ENCODE measurements around the gene EDC4. TPM values are rescaled to one million over a fixed set of nuclear protein-coding genes. Genes with fewer than 3 reads are reported as not detected.
"Not testable (repeated sequence)": the region's sequence is repeated elsewhere in the genome, so short reads cannot be mapped to it uniquely, and the experiment has no call there.

The EDC4 gene
- total RNA-seq, 1 donor from 2014 or later = 125 TPM

DNA sequence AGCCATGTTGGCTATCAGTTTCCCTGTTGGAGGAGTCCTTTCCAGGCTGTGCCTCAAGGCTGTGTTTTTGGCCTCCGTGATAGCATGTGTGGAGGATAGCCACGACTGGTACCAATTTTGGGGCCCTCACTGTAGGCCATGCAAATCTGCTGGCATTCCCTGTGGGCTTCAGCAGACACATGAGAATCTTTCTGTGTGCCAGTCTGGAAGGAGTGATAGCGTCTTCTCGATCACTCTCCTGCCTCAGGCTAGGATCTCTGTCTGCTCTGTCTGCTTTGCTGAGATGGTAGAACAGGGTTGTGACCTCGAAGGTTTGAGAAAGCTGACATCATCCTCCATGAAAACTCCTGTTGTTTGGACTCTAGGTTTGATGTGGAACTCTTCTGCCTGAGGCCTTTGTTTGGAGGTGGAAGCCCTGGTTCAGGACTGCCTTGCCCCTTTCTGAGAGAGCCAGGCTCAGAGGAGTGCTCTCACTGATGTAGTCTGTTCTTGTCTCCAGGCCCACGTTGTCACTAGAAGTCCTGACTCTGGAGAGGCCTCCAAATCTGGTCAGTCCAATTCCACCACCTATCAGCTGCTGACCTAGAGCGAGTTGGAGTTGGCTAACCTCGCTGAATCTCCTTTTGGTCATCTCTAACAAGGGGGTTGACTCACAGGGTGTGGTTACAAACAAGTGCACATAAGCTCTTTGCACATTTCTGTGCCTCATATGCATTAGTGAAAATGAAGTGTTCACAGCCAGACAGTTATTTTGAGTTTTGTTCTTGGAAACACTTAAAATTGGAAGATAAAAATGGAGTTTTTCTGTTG, 12.1 kb upstream of the EDC4 start:
- no peak for TF ChIP-seq CTCF (IDR thresholded peaks at IDR 0.05)
- intact Hi-C loops (cut with DNase I) = no loop called here
- Histone ChIP-seq H3K27ac (peak overlapping the region; percentile 90 to 95), H3K27me3 (no peaks in the 10 kb centered on the region), H3K36me3 (peaks cover 9 to 15% of the 10 kb centered on the region in 2 donors), H3K9me3 (no peaks in the 10 kb centered on the region), H3K4me3 (no peak overlapping the region), H3K4me1 (peaks cover 31 to 54% of the 10 kb centered on the region in 2 donors)
- DNase-seq (ENCODE audit: low spot score in 2 of 2) = no peak

DNA sequence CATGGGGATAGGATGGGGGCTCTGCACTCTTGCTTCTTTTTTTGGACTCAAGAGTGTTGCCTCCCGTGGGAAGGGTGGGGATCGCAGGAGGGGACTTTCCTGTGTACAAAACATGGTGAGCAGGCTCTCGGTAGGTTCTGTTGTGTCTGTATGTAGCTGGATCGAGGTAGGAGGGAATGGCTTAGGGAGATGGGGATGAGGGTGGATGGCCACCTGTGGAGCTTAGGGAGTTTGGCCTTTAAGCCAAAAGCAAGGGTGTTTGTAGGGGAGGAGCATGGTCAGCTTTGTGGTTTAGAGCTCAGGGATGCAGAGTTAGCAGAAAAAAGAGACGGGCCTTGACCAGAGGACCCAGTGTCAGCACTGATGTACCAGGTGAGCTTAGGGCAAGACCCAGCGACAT, 11.0 kb upstream of the EDC4 start:
- Histone ChIP-seq H3K27ac (peak overlapping the region; percentile 90 to 95), H3K4me3 (no peak overlapping the region), H3K4me1 (peaks cover 31 to 51% of the 10 kb centered on the region in 2 donors), H3K36me3 (peaks cover 20 to 25% of the 10 kb centered on the region in 2 donors), H3K27me3 (no peaks in the 10 kb centered on the region), H3K9me3 (no peaks in the 10 kb centered on the region)
- TF ChIP-seq CTCF (IDR thresholded peaks at IDR 0.05) = no peak
- intact Hi-C loops (cut with DNase I) = loop anchor here (2.0 kb wide), 1 partner anchor 15 kb away; the partner anchor contains the start of genes CENPT and NUTF2
- no peak for DNase-seq (ENCODE audit: low spot score in 2 of 2)

DNA sequence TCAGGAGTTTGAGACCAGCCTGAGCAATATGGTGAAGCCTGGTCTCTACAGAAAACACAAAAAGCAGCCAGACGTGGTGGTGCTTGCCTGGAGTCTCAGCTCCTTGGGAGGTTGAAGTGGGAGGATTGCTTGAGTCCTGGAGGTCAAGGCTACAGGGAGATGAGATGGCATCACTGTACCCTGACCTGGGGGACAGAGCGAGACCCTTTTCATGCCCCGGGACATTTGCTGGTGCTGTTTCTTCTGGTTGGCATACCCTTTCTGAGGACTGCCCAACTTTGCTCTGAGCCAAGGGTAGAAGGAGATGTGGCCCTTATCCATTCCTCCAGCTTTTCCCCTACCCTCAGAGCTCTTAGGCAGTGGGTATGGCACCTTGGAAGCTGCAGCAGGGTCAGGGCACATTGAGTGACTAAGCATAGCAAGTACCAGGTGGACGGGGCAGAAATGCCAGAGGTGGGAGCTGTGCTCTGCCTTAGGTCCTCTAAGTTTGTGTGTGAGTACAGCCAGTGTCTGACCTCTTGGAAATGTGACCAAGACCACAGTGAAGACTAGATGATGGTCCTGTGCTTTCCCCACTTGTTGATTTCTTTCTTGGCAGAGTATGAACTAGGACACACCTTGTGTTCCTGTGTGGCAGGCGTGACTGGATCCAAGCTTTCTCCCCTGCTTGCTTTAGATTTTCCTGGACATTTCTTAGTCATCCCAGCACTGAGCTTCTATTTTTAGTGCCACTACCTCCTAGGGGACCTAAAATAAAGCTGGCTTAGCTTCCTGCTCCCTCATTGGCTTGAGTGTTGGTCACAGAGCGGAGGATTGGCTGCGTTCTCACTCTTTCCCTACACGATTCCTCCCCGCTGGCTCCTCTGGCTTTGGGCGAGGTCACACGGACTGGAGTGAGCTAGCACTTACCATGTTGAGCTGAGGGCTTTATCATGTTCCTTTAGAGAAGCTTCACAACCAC, 9.9 kb upstream of the EDC4 start:
- DNase-seq (ENCODE audit: low spot score in 2 of 2) = peak; percentile 65 to 95

DNA sequence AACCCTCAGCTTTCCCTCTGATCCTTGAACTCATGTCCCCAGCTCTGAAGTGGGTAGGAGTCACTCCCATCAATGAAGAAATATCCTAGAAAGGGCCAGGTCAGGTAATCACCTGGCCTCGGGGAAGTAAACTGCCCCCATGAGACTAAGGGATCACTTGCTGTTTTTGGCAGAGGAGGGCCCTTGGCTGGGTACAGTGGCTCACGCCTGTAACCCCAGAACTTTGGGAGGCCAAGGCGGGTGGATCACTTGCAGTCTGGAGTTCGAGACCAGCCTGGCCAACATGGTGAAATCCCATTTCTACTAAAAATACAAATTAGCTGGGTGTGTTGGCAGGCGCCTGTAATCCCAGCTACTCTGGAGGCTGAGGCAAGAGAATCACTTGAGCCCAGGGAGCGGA, 8.8 kb upstream of the EDC4 start:
- intact Hi-C loops (cut with DNase I); DNase-seq (ENCODE audit: low spot score in 2 of 2); H3K9me3 ChIP-seq; H3K27me3 ChIP-seq: not testable (repeated sequence)
- Histone ChIP-seq H3K4me1 (peaks cover 23 to 39% of the 10 kb centered on the region in 2 donors), H3K4me3 (peak overlapping the region in 1 of 2 donors; percentile 20), H3K36me3 (peaks cover 40 to 47% of the 10 kb centered on the region in 2 donors), H3K27ac (peak overlapping the region; percentile 90 to 95)

More for the DNA sequence above, 9.9 kb upstream of the EDC4 start:
- Histone ChIP-seq H3K27ac (peak overlapping the region; percentile 90 to 95), H3K9me3 (no peaks in the 10 kb centered on the region), H3K4me3 (peak overlapping the region; percentile 17 to 29), H3K4me1 (peaks cover 26 to 42% of the 10 kb centered on the region in 2 donors), H3K27me3 (no peaks in the 10 kb centered on the region), H3K36me3 (peaks cover 30 to 36% of the 10 kb centered on the region in 2 donors)
- intact Hi-C loops (cut with DNase I) = loop anchor here (1.0 to 2.0 kb wide), 2 partner anchors 16 to 21 kb away; partner anchors contain the start of genes CENPT, NUTF2 and THAP11
- TF ChIP-seq CTCF (IDR thresholded peaks at IDR 0.05) = no peak

DNA sequence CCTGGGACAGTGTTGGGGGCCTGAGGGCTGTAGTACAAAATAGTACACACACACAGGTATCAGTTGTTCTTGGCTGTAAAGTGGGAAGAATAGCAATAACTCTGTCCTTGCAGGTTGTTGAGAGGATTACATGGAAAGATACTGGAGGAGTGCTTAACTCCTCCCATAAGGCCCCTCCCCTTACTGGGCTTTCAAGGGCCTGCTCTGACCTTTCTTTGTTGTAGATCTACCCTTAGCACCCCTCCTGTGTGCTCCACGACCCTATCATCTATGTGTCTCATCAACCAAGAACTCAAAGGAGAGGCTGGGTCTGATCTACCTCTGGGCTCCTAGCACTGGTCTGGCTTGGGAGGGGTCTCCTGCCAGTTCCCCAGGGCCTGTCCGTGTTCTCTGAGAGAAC, 8.3 kb upstream of the EDC4 start:
- H3K36me3 ChIP-seq = peaks cover 40 to 50% of the 10 kb centered on the region in 2 donors
- no peaks in the 10 kb centered on the region for H3K27me3 ChIP-seq
- no peak overlapping the region for H3K4me3 ChIP-seq
- H3K27ac ChIP-seq = peak overlapping the region; percentile 90 to 95
- intact Hi-C loops (cut with DNase I) = no loop called here
- TF ChIP-seq CTCF (IDR thresholded peaks at IDR 0.05) = no peak
- no peak for DNase-seq (ENCODE audit: low spot score in 2 of 2)
- H3K9me3 ChIP-seq = no peaks in the 10 kb centered on the region
- H3K4me1 ChIP-seq = peaks cover 23 to 39% of the 10 kb centered on the region in 2 donors
